ENCODE results near the gene NAV3. TPM values are rescaled to one million over a fixed set of nuclear protein-coding genes. Genes with fewer than 3 reads are reported as not detected.

The NAV3 gene
- total and polyA plus RNA-seq, 2 donors (not counting 1 experiment from before 2014, with no cell fraction given) = not detected

GRCh38 chr12:78183824-78184223 is 353.1 kb downstream of the NAV3 start:
- POLR2A ChIA-PET = no interaction called here
- no peaks in the 10 kb centered on the region for H3K4me1 Mint-ChIP-seq
- CTCF ChIA-PET = no interaction called here
- H3K4me1 ChIP-seq (ENCODE audit: control insufficient read depth in 2 of 2, insufficient read depth in 2 of 2, low read length in 2 of 2) = no peaks in the 10 kb centered on the region
- no peak overlapping the region for H3K9ac ChIP-seq (ENCODE audit: low read length)
- no peak overlapping the region for H3K4me3 Mint-ChIP-seq
- ATAC-seq (ENCODE audit: low read depth) (no peak), DNase-seq (no peak)
- no peak overlapping the region for H2AFZ ChIP-seq (ENCODE audit: insufficient read depth, low read depth, low read length, poor library complexity, severe bottlenecking)
- intact Hi-C loops (cut with micrococcal nuclease) = no loop called here
- no peak overlapping the region for H3K27ac Mint-ChIP-seq
- H3K36me3 ChIP-seq (replicated peaks in 1 of 2; ENCODE audit: control extremely low read depth in 1 of 2, control insufficient read depth in 1 of 2, extremely low read depth in 1 of 2, insufficient read depth in 2 of 2, low read length in 1 of 2) = no peaks in the 10 kb centered on the region
- no peaks in the 10 kb centered on the region for H4K20me1 ChIP-seq (ENCODE audit: control insufficient read depth, insufficient read depth, low read length, poor library complexity, severe bottlenecking)
- H3K9me3 ChIP-seq (ENCODE audit: control extremely low read depth in 1 of 3, control insufficient read depth in 2 of 3, insufficient read depth in 1 of 3, low read length in 2 of 3) = no peaks in the 10 kb centered on the region
- H3K4me3 ChIP-seq (ENCODE audit: control extremely low read depth in 1 of 5, extremely low read depth in 1 of 5, insufficient read depth in 1 of 5, low read depth in 2 of 5, low read length in 4 of 5) = no peak overlapping the region
- no peaks in the 10 kb centered on the region for H3K27me3 Mint-ChIP-seq
- no peak for TF ChIP-seq CTCF (IDR thresholded peaks at IDR 0.05)
- no peak for TF ChIP-seq EZH2 (IDR thresholded peaks at IDR 0.05; ENCODE audit: borderline replicate concordance, insufficient read depth, low read depth, low read length, poor library complexity, severe bottlenecking)
- H3K27me3 ChIP-seq (replicated peaks in 1 of 4; ENCODE audit: control extremely low read depth in 1 of 4, control insufficient read depth in 3 of 4, insufficient read depth in 4 of 4, low read length in 3 of 4) = no peaks in the 10 kb centered on the region
- no peak overlapping the region for H3K4me2 ChIP-seq (replicated peaks; ENCODE audit: low read depth, low read length, poor library complexity, severe bottlenecking)
- H3K79me2 ChIP-seq (ENCODE audit: control insufficient read depth, insufficient read depth, low read length) = no peaks in the 10 kb centered on the region
- H3K9me3 Mint-ChIP-seq (ENCODE audit: insufficient read depth) = no peaks in the 10 kb centered on the region
- no peak overlapping the region for H3K27ac ChIP-seq (ENCODE audit: low read length in 2 of 2)

GRCh38 chr12:78185109-78185508 is 354.4 kb downstream of the NAV3 start:
- H3K27ac Mint-ChIP-seq = no peak overlapping the region
- no peaks in the 10 kb centered on the region for H3K36me3 ChIP-seq (replicated peaks in 1 of 2; ENCODE audit: control extremely low read depth in 1 of 2, control insufficient read depth in 1 of 2, extremely low read depth in 1 of 2, insufficient read depth in 2 of 2, low read length in 1 of 2)
- H3K4me1 ChIP-seq (ENCODE audit: control insufficient read depth in 2 of 2, insufficient read depth in 2 of 2, low read length in 2 of 2) = no peaks in the 10 kb centered on the region
- no peak overlapping the region for H2AFZ ChIP-seq (ENCODE audit: insufficient read depth, low read depth, low read length, poor library complexity, severe bottlenecking)
- no peaks in the 10 kb centered on the region for H3K9me3 Mint-ChIP-seq (ENCODE audit: insufficient read depth)
- ChIA-PET CTCF (no interaction called here), POLR2A (no interaction called here)
- DNase-seq (no peak), ATAC-seq (ENCODE audit: low read depth) (no peak)
- no peak overlapping the region for H3K4me2 ChIP-seq (replicated peaks; ENCODE audit: low read depth, low read length, poor library complexity, severe bottlenecking)
- H3K9me3 ChIP-seq (ENCODE audit: control extremely low read depth in 1 of 3, control insufficient read depth in 2 of 3, insufficient read depth in 1 of 3, low read length in 2 of 3) = no peaks in the 10 kb centered on the region
- no peak overlapping the region for H3K4me3 Mint-ChIP-seq
- H3K9ac ChIP-seq (ENCODE audit: low read length) = no peak overlapping the region
- no peak for TF ChIP-seq CTCF (IDR thresholded peaks at IDR 0.05)
- TF ChIP-seq EZH2 (IDR thresholded peaks at IDR 0.05; ENCODE audit: borderline replicate concordance, insufficient read depth, low read depth, low read length, poor library complexity, severe bottlenecking) = no peak
- H3K27ac ChIP-seq (ENCODE audit: low read length in 2 of 2) = no peak overlapping the region
- H4K20me1 ChIP-seq (ENCODE audit: control insufficient read depth, insufficient read depth, low read length, poor library complexity, severe bottlenecking) = no peaks in the 10 kb centered on the region
- H3K27me3 Mint-ChIP-seq = no peaks in the 10 kb centered on the region
- no peaks in the 10 kb centered on the region for H3K79me2 ChIP-seq (ENCODE audit: control insufficient read depth, insufficient read depth, low read length)
- intact Hi-C loops (cut with micrococcal nuclease) = no loop called here
- no peaks in the 10 kb centered on the region for H3K4me1 Mint-ChIP-seq
- no peaks in the 10 kb centered on the region for H3K27me3 ChIP-seq (replicated peaks in 1 of 4; ENCODE audit: control extremely low read depth in 1 of 4, control insufficient read depth in 3 of 4, insufficient read depth in 4 of 4, low read length in 3 of 4)
- H3K4me3 ChIP-seq (ENCODE audit: control extremely low read depth in 1 of 5, extremely low read depth in 1 of 5, insufficient read depth in 1 of 5, low read depth in 2 of 5, low read length in 4 of 5) = no peak overlapping the region
